HCT116 (cell line): ENCODE measurements around the gene GSTO1.

Source experiments
- ATF3 ChIP-seq: IDR thresholded peaks from 2 replicates; pipeline ENCODE4 v1.6.1; 2012
- CEBPB ChIP-seq: IDR thresholded peaks from 2 replicates; pipeline ENCODE4 v1.6.1; 2012; ENCODE audit warnings: low read depth
- ELF1 ChIP-seq: IDR thresholded peaks from 2 replicates; pipeline ENCODE4 v1.6.1; 2012; ENCODE audit warnings: low read depth, borderline replicate concordance
- EZH2phosphoT487 ChIP-seq: fragments of 200-600 bp; IDR thresholded peaks from 2 replicates; pipeline ENCODE4 v1.6.1; 2018; ENCODE audit warnings: antibody characterized with exemption, borderline replicate concordance
- POLR2A ChIP-seq: IDR thresholded peaks from 2 replicates; pipeline ENCODE4 v1.7.0; 2011; ENCODE audit warnings: borderline replicate concordance; ENCODE audit not compliant: insufficient read depth, insufficient read length; ENCODE audit errors: extremely low read depth
- POLR2AphosphoS5 ChIP-seq: IDR thresholded peaks from 2 replicates; pipeline ENCODE4 v1.6.1; 2011; ENCODE audit warnings: mild to moderate bottlenecking, low read depth, low read length, moderate library complexity
- RAD21 ChIP-seq: IDR thresholded peaks from 2 replicates; pipeline ENCODE4 v1.6.1; 2012; ENCODE audit warnings: low read depth, mild to moderate bottlenecking
- REST ChIP-seq: IDR thresholded peaks from 2 replicates; pipeline ENCODE4 v1.6.1; 2012; ENCODE audit warnings: low read depth
- SIN3A ChIP-seq: IDR thresholded peaks from 2 replicates; pipeline ENCODE4 v1.6.1; 2012; ENCODE audit warnings: low read depth
- SRF ChIP-seq: IDR thresholded peaks from 2 replicates; pipeline ENCODE4 v1.6.1; 2012; ENCODE audit warnings: low read depth
- ZNF274 ChIP-seq: fragments of 200-500 bp; sonication (Bioruptor generic); IDR thresholded peaks from 2 replicates; pipeline ENCODE4 v1.6.1; 2014; ENCODE audit warnings: mild to moderate bottlenecking, low read depth, low read length, inconsistent platforms
- TF ChIP-seq, protein P1 (sequence below), 3 experiments: fragments of 200-600 bp in 1 of 3; sonication (generic) in 1 of 3; IDR thresholded peaks in 2 of 3; conservative IDR thresholded peaks in 1 of 3; 2 replicates each; pipeline ENCODE4 v1.5.1; 2012 to 2017; ENCODE audit warnings: low read depth in 2 of 3, low read length in 2 of 3, antibody characterized with exemption in 1 of 3, borderline replicate concordance in 1 of 3, control low read depth in 1 of 3, mild to moderate bottlenecking in 1 of 3, mixed read lengths in 1 of 3, mixed run types in 1 of 3, moderate library complexity in 1 of 3; ENCODE audit not compliant: insufficient read depth in 1 of 3
- TF ChIP-seq, protein P2 (sequence below): IDR thresholded peaks from 2 replicates; pipeline ENCODE4 v1.6.1; 2012

DNA sequence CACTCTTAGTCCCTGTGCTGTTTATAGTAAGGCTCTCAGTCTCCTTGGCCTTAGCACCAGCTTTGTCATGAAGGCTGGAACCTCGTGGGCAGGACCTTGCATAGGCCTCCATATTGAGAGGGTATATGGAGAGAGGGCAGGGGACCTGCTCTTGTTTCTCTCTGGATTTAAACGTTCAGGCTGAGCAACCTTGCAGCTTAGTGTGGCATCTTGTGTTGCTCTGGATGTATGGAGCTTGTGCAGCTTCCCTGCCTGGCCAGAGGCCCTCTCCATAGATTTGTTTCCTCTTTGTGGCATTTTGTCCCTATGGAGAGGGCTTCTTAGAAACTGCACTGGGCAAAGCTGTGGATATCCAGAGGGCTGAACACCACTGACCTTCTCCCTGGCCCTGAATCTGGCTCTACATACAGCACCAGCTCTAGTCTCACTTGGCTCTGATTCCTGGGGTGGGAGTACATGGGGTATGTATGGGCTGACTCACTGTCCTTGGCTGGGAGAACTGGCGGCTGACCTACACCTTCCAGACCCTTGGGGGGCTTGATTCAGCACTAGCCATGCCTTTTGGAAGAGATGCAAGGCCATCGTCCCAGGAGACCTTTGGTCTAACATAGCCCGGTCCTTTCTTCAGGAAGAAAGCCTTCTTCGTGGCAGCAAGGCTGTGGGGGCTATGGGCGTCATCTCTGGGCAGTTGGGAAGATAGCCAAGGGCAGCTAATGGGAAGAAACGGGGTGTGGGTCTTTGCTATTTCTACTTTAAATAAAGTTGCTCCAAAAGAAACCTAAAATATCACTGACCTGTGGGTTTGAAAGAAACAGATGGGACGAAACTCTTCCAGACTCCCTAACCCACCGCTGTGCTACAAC is 53.1 kb downstream of the GSTO1 start:
- TF ChIP-seq, protein P1, sequence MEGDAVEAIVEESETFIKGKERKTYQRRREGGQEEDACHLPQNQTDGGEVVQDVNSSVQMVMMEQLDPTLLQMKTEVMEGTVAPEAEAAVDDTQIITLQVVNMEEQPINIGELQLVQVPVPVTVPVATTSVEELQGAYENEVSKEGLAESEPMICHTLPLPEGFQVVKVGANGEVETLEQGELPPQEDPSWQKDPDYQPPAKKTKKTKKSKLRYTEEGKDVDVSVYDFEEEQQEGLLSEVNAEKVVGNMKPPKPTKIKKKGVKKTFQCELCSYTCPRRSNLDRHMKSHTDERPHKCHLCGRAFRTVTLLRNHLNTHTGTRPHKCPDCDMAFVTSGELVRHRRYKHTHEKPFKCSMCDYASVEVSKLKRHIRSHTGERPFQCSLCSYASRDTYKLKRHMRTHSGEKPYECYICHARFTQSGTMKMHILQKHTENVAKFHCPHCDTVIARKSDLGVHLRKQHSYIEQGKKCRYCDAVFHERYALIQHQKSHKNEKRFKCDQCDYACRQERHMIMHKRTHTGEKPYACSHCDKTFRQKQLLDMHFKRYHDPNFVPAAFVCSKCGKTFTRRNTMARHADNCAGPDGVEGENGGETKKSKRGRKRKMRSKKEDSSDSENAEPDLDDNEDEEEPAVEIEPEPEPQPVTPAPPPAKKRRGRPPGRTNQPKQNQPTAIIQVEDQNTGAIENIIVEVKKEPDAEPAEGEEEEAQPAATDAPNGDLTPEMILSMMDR (IDR thresholded peaks at IDR 0.05 in 2 of 3, conservative IDR thresholded peaks at IDR 0.05 in 1 of 3; ENCODE audit: borderline replicate concordance in 1 of 3, insufficient read depth in 1 of 3, low read depth in 2 of 3, low read length in 2 of 3), result no peak
- no peak for TF ChIP-seq CEBPB
- TF ChIP-seq POLR2A, result no peak
- TF ChIP-seq POLR2AphosphoS5, result no peak; the same call in none of the 2 replicates
- TF ChIP-seq RAD21, result no peak
- TF ChIP-seq SIN3A, result no peak
- TF ChIP-seq, protein P2, sequence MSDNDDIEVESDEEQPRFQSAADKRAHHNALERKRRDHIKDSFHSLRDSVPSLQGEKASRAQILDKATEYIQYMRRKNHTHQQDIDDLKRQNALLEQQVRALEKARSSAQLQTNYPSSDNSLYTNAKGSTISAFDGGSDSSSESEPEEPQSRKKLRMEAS, result no peak
- no peak for TF ChIP-seq REST
- no peak for TF ChIP-seq ELF1
- TF ChIP-seq ZNF274, result no peak
- no peak for TF ChIP-seq EZH2phosphoT487
- no peak for TF ChIP-seq SRF
- TF ChIP-seq ATF3, result no peak
